Measurements from ENCODE around the gene EVI2A.

- TF ChIP-seq CTCF (IDR thresholded peaks at IDR 0.05) (no peak), POLR2A (IDR thresholded peaks at IDR 0.05) (no peak)
These were observed 44.7 kb upstream of the EVI2A start for GRCh38 chr17:31366088-31366487.

Data from prostate gland (tissue), 2 donors.